ENCODE data around the gene ACTRT2.

ACTRT2 gene

DNA sequence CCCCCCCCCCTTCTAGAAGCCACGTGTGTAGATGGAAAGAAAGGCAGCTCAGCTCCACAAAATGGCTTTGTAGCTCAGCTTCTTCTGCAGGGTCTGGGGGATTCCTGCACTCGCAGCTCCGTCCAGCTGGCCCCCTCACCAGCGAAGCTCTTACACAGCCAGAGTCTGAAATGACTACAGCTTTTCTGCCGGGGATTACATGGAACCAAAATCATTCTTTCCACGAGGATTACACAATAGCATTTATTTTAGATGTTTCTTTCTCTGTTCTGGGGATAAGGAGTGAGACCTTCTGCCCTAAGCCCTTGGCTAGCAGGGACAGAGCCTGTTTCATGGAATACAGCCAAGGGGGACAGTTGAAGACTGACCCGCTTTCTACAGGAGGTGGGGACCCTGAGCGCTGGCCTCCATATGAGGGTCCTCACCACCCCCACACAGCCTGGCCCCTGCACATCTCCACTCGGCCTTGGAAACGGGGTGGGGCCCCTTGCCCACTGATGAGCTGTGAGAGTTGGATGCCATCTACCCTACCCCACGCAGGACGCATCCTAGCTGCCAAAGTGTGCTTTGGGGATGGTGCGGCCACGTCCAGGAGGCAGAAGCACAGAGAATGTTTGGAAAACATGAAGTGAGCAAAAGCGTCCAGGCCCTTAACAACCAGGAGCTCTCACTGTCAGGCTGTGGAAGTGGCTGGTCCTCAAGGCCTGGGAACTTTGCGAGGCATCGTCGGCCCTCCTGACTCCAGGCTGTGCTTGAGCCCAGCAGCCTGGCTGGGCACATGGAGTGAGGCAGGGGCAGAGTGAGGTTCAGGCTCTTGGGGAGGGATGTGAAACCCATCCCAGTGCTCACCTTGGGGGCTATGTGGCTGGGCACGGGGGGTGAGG lies 14.5 kb downstream of the ACTRT2 start:
- Histone ChIP-seq H3K36me3 (ENCODE audit: control insufficient read depth, insufficient read depth, low read length) (no peaks in the 10 kb centered on the region), H3K27me3 (ENCODE audit: control insufficient read depth, insufficient read depth, low read length) (peaks cover 7% of the 10 kb centered on the region; the same call in 1 of the 2 replicates), H3K4me3 (ENCODE audit: low read depth, low read length) (no peak overlapping the region), H3K9me3 (ENCODE audit: control insufficient read depth, insufficient read depth, low read depth, low read length) (no peaks in the 10 kb centered on the region), H3K27ac (ENCODE audit: low read depth, low read length) (no peak overlapping the region), H3K9ac (ENCODE audit: low read length) (no peak overlapping the region), H3K4me1 (ENCODE audit: control insufficient read depth, insufficient read depth, low read length) (no peaks in the 10 kb centered on the region; the same call in 1 of the 2 replicates)

DNA sequence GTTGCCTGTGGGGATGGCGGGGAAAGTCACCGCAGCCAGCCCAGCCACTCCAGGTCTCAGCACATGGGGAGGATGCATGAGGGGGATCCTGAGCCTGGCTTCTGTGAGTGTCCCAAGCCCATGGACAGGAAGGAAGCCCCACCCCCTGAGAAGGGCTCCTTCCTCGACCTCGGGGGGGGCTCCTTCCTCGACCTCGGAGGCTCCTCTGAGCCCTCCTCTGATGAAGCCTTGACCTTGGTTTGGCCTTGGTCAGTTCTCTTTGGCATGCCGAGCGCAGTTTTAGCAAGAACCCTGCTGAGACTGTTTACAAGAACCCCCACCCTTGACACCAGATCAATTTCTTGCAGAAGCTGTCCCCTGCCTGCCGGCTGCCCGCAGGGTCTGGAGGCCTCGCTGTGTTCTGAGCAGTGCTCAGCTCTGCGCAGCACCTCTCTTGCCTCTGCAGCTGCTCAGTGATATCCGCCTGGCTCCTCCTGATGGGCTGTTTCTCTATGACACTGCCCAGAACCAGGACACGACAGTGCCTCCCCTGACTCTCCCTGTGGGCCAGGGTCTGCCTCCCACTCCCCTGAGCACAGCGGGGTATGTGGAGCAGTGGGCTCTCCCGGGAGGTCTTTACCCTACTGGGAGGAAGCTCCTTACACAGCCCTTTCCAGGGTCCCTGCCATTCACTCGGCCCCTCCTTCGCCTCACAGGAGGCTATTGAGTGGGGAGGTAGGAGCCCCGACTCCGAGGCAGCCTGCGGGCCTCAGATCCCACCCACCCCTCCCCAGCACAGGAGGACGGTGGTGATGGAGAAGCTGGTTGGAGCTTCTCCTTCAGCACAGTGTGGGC lies 15.4 kb downstream of the ACTRT2 start:
- Histone ChIP-seq H3K4me3 (ENCODE audit: low read depth, low read length) (no peak overlapping the region), H3K9me3 (ENCODE audit: control insufficient read depth, insufficient read depth, low read depth, low read length) (no peaks in the 10 kb centered on the region), H3K36me3 (ENCODE audit: control insufficient read depth, insufficient read depth, low read length) (no peaks in the 10 kb centered on the region), H3K27ac (ENCODE audit: low read depth, low read length) (no peak overlapping the region), H3K9ac (ENCODE audit: low read length) (no peak overlapping the region), H3K4me1 (ENCODE audit: control insufficient read depth, insufficient read depth, low read length) (no peaks in the 10 kb centered on the region; the same call in 1 of the 2 replicates), H3K27me3 (ENCODE audit: control insufficient read depth, insufficient read depth, low read length) (peaks cover 15% of the 10 kb centered on the region; the same call in 1 of the 2 replicates)

DNA sequence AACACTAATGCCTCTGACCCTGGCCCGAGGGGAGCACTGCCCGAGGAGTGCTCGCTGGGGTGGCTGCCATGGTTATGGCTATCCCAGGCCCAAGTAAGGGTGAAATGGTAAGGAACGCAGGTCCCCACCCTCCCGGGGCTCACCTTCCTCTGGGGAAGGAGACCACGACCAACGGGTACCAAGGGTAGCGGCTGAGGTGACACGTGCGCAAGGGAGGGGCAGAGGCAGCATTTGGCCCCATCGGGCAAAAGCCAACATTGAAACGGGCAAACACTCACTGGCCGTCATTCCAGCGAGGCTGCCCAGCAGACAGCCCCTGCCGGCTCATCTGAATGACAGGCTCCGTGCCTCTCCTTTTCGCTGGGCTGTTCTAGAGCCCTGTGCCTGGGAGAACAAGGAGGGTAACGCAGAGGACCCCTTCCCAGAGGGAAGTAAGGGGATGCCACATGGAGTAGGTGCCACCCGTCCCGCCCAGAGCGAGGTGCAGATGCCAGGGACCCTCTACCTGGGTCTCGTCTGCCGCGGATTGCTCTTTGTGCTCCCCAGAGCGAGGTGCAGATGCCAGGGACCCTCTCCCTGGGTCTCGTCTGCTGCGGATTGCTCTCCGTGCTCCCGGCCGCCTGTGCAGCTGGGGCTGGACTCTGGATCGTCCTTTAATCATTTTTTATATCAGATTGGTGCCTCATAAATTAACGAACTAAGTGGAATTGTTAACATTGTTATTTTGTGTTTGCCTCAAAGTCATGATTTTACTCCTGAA lies 16.2 kb downstream of the ACTRT2 start:
- Histone ChIP-seq H3K9ac (ENCODE audit: low read length) (no peak overlapping the region), H3K36me3 (ENCODE audit: control insufficient read depth, insufficient read depth, low read length) (no peaks in the 10 kb centered on the region), H3K9me3 (ENCODE audit: control insufficient read depth, insufficient read depth, low read depth, low read length) (no peaks in the 10 kb centered on the region), H3K27me3 (ENCODE audit: control insufficient read depth, insufficient read depth, low read length) (peaks cover 17% of the 10 kb centered on the region; the same call in 1 of the 2 replicates), H3K4me1 (ENCODE audit: control insufficient read depth, insufficient read depth, low read length) (no peaks in the 10 kb centered on the region; the same call in 1 of the 2 replicates), H3K27ac (ENCODE audit: low read depth, low read length) (no peak overlapping the region), H3K4me3 (ENCODE audit: low read depth, low read length) (no peak overlapping the region)

DNA sequence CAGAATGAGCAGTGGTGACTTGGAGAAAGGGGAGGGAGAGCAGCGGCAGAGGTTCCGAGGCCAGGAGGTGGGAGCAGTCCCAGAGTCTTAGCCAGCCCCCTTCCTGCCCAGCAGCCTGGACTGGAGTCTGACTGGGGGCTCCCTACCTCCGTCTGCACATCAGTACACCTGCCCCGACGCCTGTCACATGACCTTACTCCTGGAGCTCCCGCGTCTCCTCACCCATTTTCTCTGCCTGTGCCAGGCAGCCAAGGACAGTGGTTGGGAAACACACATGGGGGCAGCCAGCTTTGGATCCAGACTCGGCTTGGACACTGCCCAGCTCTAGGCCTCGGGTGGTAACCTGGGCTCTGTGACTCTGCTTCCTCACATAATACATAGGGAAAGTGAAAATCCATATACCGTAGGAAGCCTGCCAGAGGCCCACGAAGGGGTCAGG lies 16.9 kb downstream of the ACTRT2 start:
- no peak overlapping the region for H3K27ac ChIP-seq (ENCODE audit: low read depth, low read length)
- H3K4me3 ChIP-seq (ENCODE audit: low read depth, low read length) = no peak overlapping the region
- no peaks in the 10 kb centered on the region; the same call in 1 of the 2 replicates for H3K4me1 ChIP-seq (ENCODE audit: control insufficient read depth, insufficient read depth, low read length)
- no peaks in the 10 kb centered on the region for H3K9me3 ChIP-seq (ENCODE audit: control insufficient read depth, insufficient read depth, low read depth, low read length)
- no peak overlapping the region for H3K9ac ChIP-seq (ENCODE audit: low read length)
- peaks cover 17% of the 10 kb centered on the region; the same call in 1 of the 2 replicates for H3K27me3 ChIP-seq (ENCODE audit: control insufficient read depth, insufficient read depth, low read length)
- no peaks in the 10 kb centered on the region for H3K36me3 ChIP-seq (ENCODE audit: control insufficient read depth, insufficient read depth, low read length)

DNA sequence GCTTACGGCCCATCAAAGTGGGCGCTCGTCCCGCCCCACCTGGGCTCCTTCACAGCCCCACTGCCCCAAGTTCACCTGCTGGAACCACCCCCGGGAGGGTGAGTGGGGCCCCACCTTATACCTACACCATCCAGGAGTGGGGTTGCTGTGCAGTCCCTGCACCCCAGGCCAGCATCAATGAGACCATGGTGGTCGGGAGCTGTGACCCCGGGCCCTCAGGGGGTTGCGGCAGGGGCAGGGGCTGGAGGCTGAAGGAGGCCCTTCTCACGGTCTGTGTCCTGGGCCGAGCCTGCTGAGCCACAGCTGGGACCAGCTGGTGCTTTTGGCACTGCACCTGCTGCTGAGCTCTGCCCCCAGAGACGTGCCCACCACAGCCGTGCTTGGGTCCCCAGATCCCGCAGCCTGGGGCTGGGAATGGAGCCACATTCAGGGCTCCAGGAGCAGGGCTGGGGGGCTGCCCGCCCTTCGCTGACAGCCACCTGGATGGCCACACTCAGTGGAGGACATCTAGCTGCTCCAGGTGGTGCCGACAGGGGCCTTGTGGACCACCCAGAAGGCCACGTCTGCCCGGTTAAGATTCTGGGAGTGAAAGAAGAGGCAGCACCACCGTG lies 17.4 kb downstream of the ACTRT2 start:
- H3K27ac ChIP-seq (ENCODE audit: low read depth, low read length) = no peak overlapping the region
- no peaks in the 10 kb centered on the region for H3K9me3 ChIP-seq (ENCODE audit: control insufficient read depth, insufficient read depth, low read depth, low read length)
- peaks cover 17% of the 10 kb centered on the region; the same call in 1 of the 2 replicates for H3K27me3 ChIP-seq (ENCODE audit: control insufficient read depth, insufficient read depth, low read length)
- H3K4me3 ChIP-seq (ENCODE audit: low read depth, low read length) = no peak overlapping the region
- no peak overlapping the region for H3K9ac ChIP-seq (ENCODE audit: low read length)
- H3K4me1 ChIP-seq (ENCODE audit: control insufficient read depth, insufficient read depth, low read length) = no peaks in the 10 kb centered on the region; the same call in 1 of the 2 replicates
- H3K36me3 ChIP-seq (ENCODE audit: control insufficient read depth, insufficient read depth, low read length) = no peaks in the 10 kb centered on the region

DNA sequence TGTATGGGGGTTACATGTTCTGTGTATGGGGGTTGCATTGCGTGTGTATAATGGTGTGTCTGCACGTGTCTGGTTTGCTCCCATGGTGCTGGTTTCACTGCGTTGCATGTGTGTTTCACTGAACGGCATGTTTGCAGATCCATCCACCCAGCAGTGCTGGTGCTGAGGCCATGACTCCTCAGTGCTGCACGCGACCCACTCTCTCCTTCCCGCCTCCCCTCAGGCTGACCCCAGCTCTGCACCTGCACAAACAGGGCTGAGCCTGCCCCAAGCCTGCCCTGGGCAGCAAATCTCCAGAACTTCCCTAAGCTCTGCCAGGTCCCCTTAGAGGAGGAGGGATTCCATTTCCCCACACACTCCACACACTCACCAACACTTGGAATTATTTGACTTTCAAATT lies 18.7 kb downstream of the ACTRT2 start:
- Histone ChIP-seq H3K27ac (ENCODE audit: low read depth, low read length) (no peak overlapping the region), H3K27me3 (ENCODE audit: control insufficient read depth, insufficient read depth, low read length) (peaks cover 15% of the 10 kb centered on the region; the same call in 1 of the 2 replicates), H3K36me3 (ENCODE audit: control insufficient read depth, insufficient read depth, low read length) (no peaks in the 10 kb centered on the region), H3K9me3 (ENCODE audit: control insufficient read depth, insufficient read depth, low read depth, low read length) (no peaks in the 10 kb centered on the region), H3K4me3 (ENCODE audit: low read depth, low read length) (no peak overlapping the region), H3K9ac (ENCODE audit: low read length) (no peak overlapping the region), H3K4me1 (ENCODE audit: control insufficient read depth, insufficient read depth, low read length) (no peaks in the 10 kb centered on the region; the same call in 1 of the 2 replicates)

DNA sequence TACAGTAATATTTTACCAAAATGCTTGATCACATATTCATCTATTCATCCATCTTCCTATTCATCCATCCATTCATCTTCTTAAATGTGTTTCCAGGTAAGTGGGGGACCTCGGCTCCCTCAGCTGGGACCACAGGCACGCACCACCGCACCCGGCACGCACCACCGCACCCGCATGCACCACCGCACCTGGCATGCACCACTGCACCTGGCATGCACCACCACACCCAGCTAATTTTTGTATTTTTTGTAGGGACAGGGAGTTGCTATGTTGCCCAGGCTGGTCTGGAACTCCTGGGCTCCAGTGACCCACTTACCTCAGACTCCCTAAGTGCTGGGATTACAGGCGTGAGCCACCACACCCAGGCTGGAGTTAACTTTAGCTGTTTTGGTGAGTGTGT lies 21.2 kb downstream of the ACTRT2 start:
- H3K36me3 ChIP-seq (ENCODE audit: control insufficient read depth, insufficient read depth, low read length) = no peaks in the 10 kb centered on the region
- H3K27me3 ChIP-seq (ENCODE audit: control insufficient read depth, insufficient read depth, low read length) = peaks cover 10% of the 10 kb centered on the region; the same call in 1 of the 2 replicates
- no peaks in the 10 kb centered on the region for H3K4me1 ChIP-seq (ENCODE audit: control insufficient read depth, insufficient read depth, low read length)
- no peak overlapping the region for H3K9ac ChIP-seq (ENCODE audit: low read length)
- H3K9me3 ChIP-seq (ENCODE audit: control insufficient read depth, insufficient read depth, low read depth, low read length) = no peaks in the 10 kb centered on the region
- no peak overlapping the region for H3K27ac ChIP-seq (ENCODE audit: low read depth, low read length)
- H3K4me3 ChIP-seq (ENCODE audit: low read depth, low read length) = no peak overlapping the region

DNA sequence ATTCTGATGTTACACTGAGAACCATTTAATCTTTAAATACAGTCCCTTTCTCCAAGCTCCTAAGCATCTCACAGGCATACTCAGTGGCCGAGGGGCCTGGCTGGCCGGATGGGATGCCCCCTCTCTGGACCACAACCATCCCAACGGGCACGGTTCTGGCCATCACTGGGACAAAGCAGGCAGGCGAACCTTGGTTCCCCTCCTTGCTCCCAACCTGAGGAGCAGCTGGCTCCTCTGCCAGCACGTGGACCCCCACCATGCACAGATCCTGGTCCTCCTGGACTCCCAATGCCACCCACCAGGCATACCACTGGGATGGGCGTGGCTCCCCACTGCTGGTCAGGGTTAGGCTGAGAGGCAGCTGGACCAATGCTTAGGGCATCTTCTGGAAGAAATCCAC lies 27.9 kb downstream of the ACTRT2 start:
- Histone ChIP-seq H3K27ac (ENCODE audit: low read depth, low read length) (no peak overlapping the region), H3K27me3 (ENCODE audit: control insufficient read depth, insufficient read depth, low read length) (peaks cover 24% of the 10 kb centered on the region), H3K9me3 (ENCODE audit: control insufficient read depth, insufficient read depth, low read depth, low read length) (no peaks in the 10 kb centered on the region), H3K4me1 (ENCODE audit: control insufficient read depth, insufficient read depth, low read length) (no peaks in the 10 kb centered on the region), H3K4me3 (ENCODE audit: low read depth, low read length) (no peak overlapping the region), H3K9ac (ENCODE audit: low read length) (no peak overlapping the region), H3K36me3 (ENCODE audit: control insufficient read depth, insufficient read depth, low read length) (no peaks in the 10 kb centered on the region)

DNA sequence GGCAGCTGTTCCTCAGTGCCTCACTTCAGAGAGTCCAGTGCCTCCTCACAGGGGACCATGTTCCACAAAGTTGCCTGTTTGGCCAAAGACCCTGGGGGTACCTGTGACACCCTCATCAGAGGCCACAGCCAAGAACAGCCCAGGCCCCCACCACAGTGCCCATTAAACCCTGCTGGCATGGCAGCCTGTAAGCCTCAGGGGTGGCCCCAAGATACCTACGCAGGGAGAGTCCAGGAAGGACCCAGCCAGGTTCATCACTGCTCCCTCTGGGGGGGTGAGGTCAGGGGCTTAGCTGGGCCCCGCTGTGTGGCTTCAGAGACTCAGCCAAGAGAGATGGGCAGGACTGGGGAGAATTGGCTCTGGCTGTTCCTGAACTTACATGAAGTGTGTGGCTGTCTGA lies 28.6 kb downstream of the ACTRT2 start:
- no peaks in the 10 kb centered on the region for H3K9me3 ChIP-seq (ENCODE audit: control insufficient read depth, insufficient read depth, low read depth, low read length)
- H3K9ac ChIP-seq (ENCODE audit: low read length) = no peak overlapping the region
- no peak overlapping the region for H3K27ac ChIP-seq (ENCODE audit: low read depth, low read length)
- H3K36me3 ChIP-seq (ENCODE audit: control insufficient read depth, insufficient read depth, low read length) = no peaks in the 10 kb centered on the region
- H3K27me3 ChIP-seq (ENCODE audit: control insufficient read depth, insufficient read depth, low read length) = peaks cover 29% of the 10 kb centered on the region
- no peaks in the 10 kb centered on the region for H3K4me1 ChIP-seq (ENCODE audit: control insufficient read depth, insufficient read depth, low read length)
- H3K4me3 ChIP-seq (ENCODE audit: low read depth, low read length) = no peak overlapping the region

DNA sequence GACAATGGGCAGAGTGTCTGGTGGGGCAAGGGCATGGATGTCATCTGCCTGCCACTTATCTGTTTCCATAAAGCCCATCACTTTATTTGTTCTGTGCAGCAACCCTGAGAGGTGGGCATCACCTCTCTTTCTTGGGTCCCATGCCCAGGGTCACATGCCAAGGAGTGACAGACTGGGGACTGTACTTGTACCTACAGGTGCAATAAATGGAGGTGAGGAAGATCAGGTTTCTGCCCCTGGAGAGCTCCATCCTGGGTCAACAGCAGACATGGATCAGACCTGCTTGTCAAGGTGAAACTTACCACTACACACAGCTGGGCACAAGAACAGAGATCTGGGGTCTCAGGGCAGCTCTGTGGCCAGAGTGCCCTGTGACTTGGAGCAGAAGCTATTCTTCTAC lies 29.3 kb downstream of the ACTRT2 start:
- peaks cover 29% of the 10 kb centered on the region for H3K27me3 ChIP-seq (ENCODE audit: control insufficient read depth, insufficient read depth, low read length)
- H3K4me3 ChIP-seq (ENCODE audit: low read depth, low read length) = no peak overlapping the region
- H3K36me3 ChIP-seq (ENCODE audit: control insufficient read depth, insufficient read depth, low read length) = no peaks in the 10 kb centered on the region
- H3K9me3 ChIP-seq (ENCODE audit: control insufficient read depth, insufficient read depth, low read depth, low read length) = no peaks in the 10 kb centered on the region
- no peak overlapping the region for H3K27ac ChIP-seq (ENCODE audit: low read depth, low read length)
- H3K9ac ChIP-seq (ENCODE audit: low read length) = no peak overlapping the region
- H3K4me1 ChIP-seq (ENCODE audit: control insufficient read depth, insufficient read depth, low read length) = no peaks in the 10 kb centered on the region
